COLO668 (cell line): ENCODE data around the gene LOXL1.
"Not testable (repeated sequence)": the region's sequence is repeated elsewhere in the genome, so short reads cannot be mapped to it uniquely, and the experiment has no call there.

ENCODE experiments used
- DNase-seq: peaks from one replicate; lab custom pipeline; 2025; ENCODE audit not compliant: unreplicated experiment; lab: John Stamatoyannopoulos, UW

Gene LOXL1

GRCh38 chr15:73972984-73973682, 46.9 kb downstream of the LOXL1 start:
- DNase-seq, result peak; percentile 75

DNA sequence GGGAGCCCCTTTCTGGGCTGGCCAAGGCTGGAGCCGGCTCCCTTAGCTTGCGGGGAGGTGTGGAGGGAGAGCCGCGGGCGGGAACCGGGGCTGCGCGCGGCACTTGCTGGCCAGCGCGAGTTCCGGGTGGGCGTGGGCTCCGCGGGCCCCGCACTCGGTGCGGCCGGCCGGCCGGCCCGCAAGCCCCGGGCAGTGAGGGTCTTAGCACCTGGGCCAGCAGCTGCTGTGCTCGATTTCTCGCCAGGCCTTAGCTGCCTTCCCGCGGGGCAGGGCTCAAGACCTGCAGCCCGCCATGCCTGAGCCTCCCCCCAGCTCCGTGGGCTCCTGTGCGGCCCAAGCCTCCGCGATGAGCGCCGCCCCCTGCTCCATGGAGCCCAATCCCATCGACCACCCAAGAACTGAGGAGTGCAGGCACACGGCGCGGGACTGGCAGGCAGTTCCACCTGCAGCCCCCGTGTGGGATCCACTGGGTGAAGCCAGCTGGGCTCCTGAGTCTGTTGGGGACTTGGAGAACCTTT, 47.5 kb downstream of the LOXL1 start:
- DNase-seq, result not testable (repeated sequence)

- DNase-seq, result not testable (repeated sequence)
These were observed 49.3 kb downstream of the LOXL1 start for GRCh38 chr15:73975440-73976125.

DNA sequence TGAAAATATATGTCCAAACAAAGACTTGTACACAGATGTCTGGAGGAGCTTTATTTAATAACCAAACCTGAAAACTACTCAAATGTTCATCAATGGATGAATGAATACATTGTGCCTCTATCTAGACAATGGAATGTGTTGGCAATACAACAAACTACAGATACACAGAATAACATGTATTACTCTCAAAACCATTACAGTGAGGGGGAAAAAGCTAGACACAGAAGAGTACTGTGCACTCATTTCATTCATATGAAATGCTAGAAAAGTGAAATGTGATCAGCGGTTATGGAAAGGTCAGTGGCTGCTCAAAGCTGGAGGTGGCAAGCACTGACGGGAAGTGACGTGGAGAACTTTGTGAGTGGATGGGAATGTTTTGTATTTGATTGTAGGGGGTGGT, 52.6 kb downstream of the LOXL1 start:
- no peak for DNase-seq

- no peak for DNase-seq
These were observed 53.4 kb downstream of the LOXL1 start for GRCh38 chr15:73979636-73980035.

DNA sequence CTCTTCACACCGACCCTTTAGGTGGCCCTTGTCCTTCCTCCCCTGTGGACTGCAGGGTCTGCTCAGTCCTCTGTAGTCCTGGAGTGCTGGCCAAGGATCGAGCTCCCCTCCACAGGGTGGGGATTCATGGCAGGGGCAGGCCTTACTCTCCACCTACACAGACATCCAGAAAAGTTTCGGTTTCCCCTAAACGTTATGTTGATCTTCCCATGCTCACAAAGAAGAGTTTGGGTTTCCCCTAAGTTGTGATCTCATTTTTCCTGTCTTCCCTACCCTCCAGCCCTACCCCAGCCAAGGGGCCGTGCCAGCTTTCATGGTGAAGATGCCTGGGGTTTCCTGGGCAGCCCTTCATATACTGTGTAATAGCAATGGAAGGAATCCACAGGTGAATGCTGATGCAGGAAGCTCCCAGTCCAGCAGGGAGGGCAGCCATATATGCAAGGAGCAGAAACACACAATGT, 55.5 kb downstream of the LOXL1 start:
- no peak for DNase-seq

GRCh38 chr15:73982222-73982962, 56.1 kb downstream of the LOXL1 start:
- DNase-seq, result no peak

- no peak for DNase-seq
These were observed 57.0 kb downstream of the LOXL1 start for GRCh38 chr15:73983211-73983727.

DNA sequence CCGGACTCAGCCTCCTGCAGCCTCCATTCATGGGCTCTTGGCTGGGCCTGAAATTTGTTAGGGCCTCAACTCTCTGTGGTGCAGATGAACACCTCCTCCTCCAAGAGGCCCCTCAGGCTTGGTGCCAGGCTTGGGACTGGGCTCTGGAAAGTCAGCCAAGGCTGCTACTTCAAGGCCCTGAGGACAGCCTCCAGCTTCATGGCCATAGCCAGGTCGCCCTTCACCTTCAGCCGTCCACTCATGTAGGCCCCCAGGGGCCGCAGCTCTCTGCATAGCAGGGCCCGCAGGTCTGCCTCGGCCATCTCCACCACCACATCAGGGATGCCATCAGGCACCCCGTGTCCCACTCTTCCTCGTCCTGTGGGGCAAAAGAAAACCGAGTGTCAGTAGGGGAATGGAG, 57.5 kb downstream of the LOXL1 start:
- no peak for DNase-seq

GRCh38 chr15:73984208-73984979, 58.1 kb downstream of the LOXL1 start:
- no peak for DNase-seq

DNA sequence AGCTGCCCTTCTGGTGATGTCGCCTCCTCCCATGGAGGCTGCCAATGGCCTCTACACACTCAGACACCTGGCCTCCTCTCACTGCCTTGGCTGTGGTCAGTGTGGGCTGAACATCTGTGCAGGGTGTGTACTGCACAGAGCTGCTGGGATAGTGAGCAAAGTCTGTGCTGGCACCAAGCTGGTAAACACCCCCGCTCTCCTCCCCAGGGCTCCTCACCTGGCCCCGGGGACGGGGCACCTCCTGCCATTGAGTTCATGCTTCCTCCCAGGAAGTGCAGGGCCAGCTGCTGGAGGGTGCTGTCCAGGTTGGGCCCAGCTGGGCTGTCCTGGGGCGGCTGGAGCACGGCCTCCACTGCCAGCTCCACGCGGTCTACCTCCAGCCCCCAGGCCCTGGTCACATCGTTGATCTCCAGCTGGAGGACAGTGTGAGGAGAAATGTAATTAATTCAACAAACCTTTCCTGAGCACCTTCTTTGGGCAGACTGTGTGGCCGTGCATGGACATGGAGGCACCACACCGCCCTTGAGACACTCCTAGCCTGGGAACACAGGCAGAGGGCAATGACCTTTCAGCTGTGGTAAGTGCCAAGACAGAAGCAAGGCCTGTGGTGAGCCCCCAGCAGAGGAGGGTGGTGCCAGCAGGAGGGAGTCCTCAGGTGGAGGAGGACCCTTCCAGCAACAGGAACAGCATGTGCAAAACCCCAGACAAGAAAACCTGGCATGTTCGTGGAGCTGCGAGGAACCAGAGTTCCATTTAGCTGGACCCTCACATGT, 59.0 kb downstream of the LOXL1 start:
- DNase-seq, result peak; percentile 14

DNA sequence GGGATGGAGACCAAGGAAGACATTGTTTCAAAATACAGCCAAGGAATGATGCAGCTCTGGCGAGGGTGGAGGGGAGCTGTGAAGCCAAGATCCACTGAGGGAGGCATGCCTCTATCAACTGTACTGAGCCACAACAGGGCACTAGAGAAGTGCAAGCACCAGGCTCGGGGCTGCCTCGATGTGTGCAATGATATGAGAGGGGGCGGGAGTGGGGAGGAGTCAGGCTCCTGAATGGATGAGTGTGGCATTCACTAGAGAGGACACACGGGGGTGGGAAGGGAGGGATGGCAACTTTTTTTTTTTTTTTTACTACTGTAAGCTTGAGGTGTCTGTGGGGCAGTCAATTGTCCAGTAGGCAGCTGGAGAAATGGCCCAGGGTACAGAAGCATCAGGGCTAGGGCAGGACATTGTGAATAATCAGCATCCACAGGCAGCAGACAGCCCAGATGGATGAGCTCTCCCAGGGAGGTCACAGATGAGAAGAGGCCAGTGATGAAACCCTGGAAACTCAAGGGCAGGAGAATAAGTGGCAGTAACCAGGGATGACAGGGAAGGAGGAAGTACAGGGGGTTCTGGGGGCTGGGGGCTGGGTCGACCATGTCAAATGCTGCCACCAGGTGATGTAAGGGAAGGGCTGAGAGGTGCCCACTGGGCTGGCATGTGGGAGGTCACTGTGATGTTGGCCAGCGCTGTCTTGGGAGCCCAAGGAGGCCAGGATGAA, 60.0 kb downstream of the LOXL1 start:
- DNase-seq, result no peak

DNA sequence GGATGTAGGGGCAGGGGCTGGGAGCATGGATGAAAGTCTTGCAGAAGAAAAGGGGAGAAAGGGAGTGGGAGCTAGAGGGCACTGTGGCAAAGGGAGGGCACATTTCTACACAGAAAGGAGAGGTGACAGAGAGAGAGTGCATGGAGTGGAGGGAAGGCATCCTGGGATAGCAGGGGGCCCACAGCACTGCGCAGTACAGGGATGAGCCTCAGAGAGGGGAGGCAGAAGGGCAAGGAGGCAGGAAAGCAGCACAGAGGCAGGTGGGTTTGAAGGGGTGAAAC, 60.5 kb downstream of the LOXL1 start:
- DNase-seq, result no peak

DNA sequence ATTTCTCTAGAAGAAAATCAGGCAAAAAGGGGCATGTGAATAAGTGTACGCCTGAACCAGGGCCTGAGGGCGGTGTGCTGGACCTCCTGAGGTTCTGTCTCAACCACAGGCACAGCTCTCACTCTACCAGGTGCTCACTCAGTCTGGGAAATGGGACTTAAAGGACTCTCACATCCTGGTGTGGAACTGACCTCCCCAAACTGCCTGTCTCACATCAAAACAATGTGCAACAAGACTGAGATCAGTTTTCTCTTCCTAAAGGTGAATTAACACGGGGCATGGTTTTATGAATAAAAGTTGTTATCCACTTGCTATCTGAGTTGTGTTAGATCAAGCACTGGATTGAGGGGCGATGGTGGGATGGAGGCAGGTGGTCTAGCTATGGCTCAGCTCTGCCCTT, 61.0 kb downstream of the LOXL1 start:
- no peak for DNase-seq

DNA sequence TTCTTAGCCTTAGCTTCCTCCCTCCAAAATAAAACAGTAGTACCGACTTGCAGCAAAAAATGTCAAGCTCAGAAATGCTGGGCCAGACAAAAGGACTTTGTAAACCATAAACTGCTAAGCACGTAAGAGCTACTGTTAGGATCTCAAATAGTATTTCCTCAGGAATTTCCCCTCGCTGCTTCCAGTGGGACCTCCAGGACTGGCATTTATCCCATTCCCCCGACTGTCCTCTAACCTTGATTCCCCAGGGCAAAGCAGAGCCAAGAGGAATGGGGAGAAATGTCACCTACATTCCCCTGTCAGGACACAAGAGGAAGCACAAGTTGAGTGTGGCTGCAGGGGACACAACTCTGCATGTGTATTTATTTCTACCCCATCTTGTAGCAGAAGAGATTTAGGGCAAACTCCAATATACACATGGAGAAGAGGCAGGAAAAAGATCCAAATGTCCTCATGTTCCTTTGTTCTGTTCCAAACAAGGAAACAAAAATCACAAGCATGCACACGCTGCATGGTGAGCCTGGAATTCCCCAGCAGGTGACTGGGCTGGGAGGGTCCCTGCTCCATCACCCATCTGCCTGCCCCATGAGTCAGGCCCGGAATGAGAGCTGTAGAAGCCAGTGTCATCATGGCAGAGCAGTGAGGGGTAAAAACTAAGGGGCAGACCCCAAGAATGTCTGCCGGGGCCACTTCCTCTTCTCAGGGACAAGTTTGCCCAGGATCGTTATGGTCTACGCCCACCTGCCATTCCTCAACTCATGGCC, 61.6 kb downstream of the LOXL1 start:
- DNase-seq, result peak; percentile 51

DNA sequence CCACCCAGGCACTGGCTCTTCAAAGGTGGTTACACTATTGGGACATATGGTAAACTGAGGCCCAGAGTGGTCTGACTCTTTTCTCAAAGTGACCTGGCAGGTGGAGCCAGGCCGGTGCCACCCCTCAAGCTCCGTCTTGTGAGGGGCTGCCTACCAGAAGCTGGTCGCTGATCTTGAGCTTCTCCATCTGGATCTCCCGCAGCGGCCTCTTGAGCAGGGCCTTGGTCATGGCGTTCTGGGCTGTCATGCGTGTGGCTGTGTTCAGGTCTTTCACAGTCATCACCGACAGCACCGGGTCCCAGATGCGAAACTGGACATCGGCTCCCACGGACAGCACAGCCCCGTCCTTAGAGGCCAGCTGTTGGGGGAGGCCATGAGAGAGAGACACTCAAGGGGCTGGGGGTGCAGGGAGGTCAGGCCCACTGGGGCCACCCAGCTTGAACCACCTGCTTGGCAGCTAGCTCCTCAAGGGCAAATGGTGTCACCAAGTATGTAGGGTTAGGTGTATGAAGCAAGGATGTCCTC, 62.2 kb downstream of the LOXL1 start:
- DNase-seq, result no peak

GRCh38 chr15:73989001-73989798, 62.9 kb downstream of the LOXL1 start:
- DNase-seq, result no peak
